GM23338 (cell line): Measurements from ENCODE around the gene STAB2. TPM values are rescaled to one million over a fixed set of nuclear protein-coding genes. Genes with fewer than 3 reads are reported as not detected.

Source experiments
- ATAC-seq: fragments of 200-7000 bp; cut with Tn5 transposase; 3 replicates; pipeline ENCODE4 v1.9.1; 2020
- DNase-seq: peaks from one replicate; pipeline ENCODE4 v3.0.0-alpha.2; 2015; ENCODE audit warnings: low spot score
- H2AFZ ChIP-seq: fragments of 200-600 bp; sonication (generic); 2 replicates; pipeline ENCODE4 v1.8.0; 2016; ENCODE audit warnings: antibody characterized with exemption, mild to moderate bottlenecking, moderate library complexity
- H3F3A ChIP-seq: fragments of 200-600 bp; sonication (generic); replicated peaks from 2 replicates; pipeline ENCODE4 v1.8.0; 2017; ENCODE audit warnings: antibody characterized with exemption, mixed run types, low read depth
- H3K27ac ChIP-seq: fragments of 200-600 bp; sonication (generic); 2 replicates; pipeline ENCODE4 v1.6.1; 2016; ENCODE audit warnings: low read depth
- H3K27me3 ChIP-seq: fragments of 200-600 bp; sonication (generic); 2 replicates; pipeline ENCODE4 v1.8.0; 2016; ENCODE audit warnings: mild to moderate bottlenecking, mixed run types, moderate library complexity; ENCODE audit not compliant: insufficient read depth
- H3K36me3 ChIP-seq: fragments of 200-600 bp; sonication (generic); 2 replicates; pipeline ENCODE4 v1.8.0; 2016; ENCODE audit warnings: mild to moderate bottlenecking; ENCODE audit not compliant: insufficient read depth
- H3K4me1 ChIP-seq: fragments of 200-600 bp; sonication (generic); 2 replicates; pipeline ENCODE4 v1.8.0; 2016; ENCODE audit warnings: mild to moderate bottlenecking, moderate library complexity; ENCODE audit not compliant: insufficient read depth
- H3K4me2 ChIP-seq: fragments of 200-600 bp; sonication (generic); 2 replicates; pipeline ENCODE4 v1.7.1; 2017; ENCODE audit warnings: mixed run types
- H3K4me3 ChIP-seq: fragments of 200-600 bp; sonication (generic); 2 replicates; pipeline ENCODE4 v1.6.1; 2016; ENCODE audit warnings: mixed run types
- H3K79me2 ChIP-seq: fragments of 200-600 bp; sonication (generic); replicated peaks from 2 replicates; pipeline ENCODE4 v1.8.0; 2017; ENCODE audit warnings: mild to moderate bottlenecking; ENCODE audit not compliant: insufficient read depth
- H3K9me2 ChIP-seq: fragments of 200-600 bp; sonication (generic); 2 replicates; pipeline ENCODE4 v1.8.0; 2017; ENCODE audit not compliant: insufficient read depth
- H4K20me1 ChIP-seq: fragments of 200-600 bp; sonication (generic); replicated peaks from 2 replicates; pipeline ENCODE4 v1.8.0; 2017; ENCODE audit warnings: mild to moderate bottlenecking; ENCODE audit not compliant: insufficient read depth
- H3K27ac Mint-ChIP-seq: 2 replicates; pipeline ENCODE4 v1.8.0; 2020; ENCODE audit warnings: inconsistent platforms, mild to moderate bottlenecking, moderate library complexity, mixed read lengths
- H3K27me3 Mint-ChIP-seq: 3 replicates; pipeline ENCODE4 v1.8.0; 2022; ENCODE audit warnings: low read depth, mild to moderate bottlenecking, moderate library complexity, mixed read lengths, inconsistent platforms; ENCODE audit not compliant: insufficient read depth, poor library complexity
- H3K36me3 Mint-ChIP-seq: 3 replicates; pipeline ENCODE4 v1.8.0; 2021; ENCODE audit warnings: low read depth, mild to moderate bottlenecking, inconsistent platforms, moderate library complexity, mixed read lengths
- H3K4me1 Mint-ChIP-seq: 3 replicates; pipeline ENCODE4 v1.8.0; 2020; ENCODE audit warnings: mild to moderate bottlenecking, inconsistent platforms, mixed read lengths
- H3K4me3 Mint-ChIP-seq: 3 replicates; pipeline ENCODE4 v1.8.0; 2021; ENCODE audit warnings: moderate library complexity, mild to moderate bottlenecking, inconsistent platforms, mixed read lengths
- H3K9me3 Mint-ChIP-seq: 3 replicates; pipeline ENCODE4 v1.8.0; 2020; ENCODE audit warnings: moderate library complexity, mild to moderate bottlenecking, inconsistent platforms, mixed read lengths
- ETS1 ChIP-seq: IDR thresholded peaks from 2 replicates; pipeline ENCODE4 v1.6.1; 2016; ENCODE audit warnings: antibody characterized with exemption
- EZH2 ChIP-seq: fragments of 200-600 bp; sonication (generic); IDR thresholded peaks from one replicate; pipeline ENCODE4 v1.8.0; 2017; ENCODE audit warnings: antibody characterized with exemption, mild to moderate bottlenecking, low read depth; ENCODE audit not compliant: unreplicated experiment
- EZH2phosphoT487 ChIP-seq: fragments of 200-600 bp; sonication (generic); IDR thresholded peaks from one replicate; pipeline ENCODE4 v1.8.1; 2018; ENCODE audit warnings: antibody characterized with exemption; ENCODE audit not compliant: unreplicated experiment
- NANOG ChIP-seq: IDR thresholded peaks from 2 replicates; pipeline ENCODE4 v1.6.1; 2016; ENCODE audit warnings: antibody characterized with exemption, borderline replicate concordance
- POLR2AphosphoS5 ChIP-seq: IDR thresholded peaks from 2 replicates; pipeline ENCODE4 v1.6.1; 2016; ENCODE audit warnings: antibody characterized with exemption, low read depth
- REST ChIP-seq: IDR thresholded peaks from one replicate; pipeline ENCODE4 v1.6.1; 2018; ENCODE audit warnings: antibody characterized with exemption; ENCODE audit not compliant: unreplicated experiment
- ZNF331 ChIP-seq: fragments of 250-450 bp; sonication (Bioruptor Pico); IDR thresholded peaks from 2 replicates; pipeline ENCODE4 v1.5.0; 2020; ENCODE audit warnings: low read depth, mild to moderate bottlenecking, moderate library complexity
- polyA plus RNA-seq: library from polyadenylated mRNA; unstranded; fragments of >200 nt; fragmentation: Nextera tagmentation; extraction: Ambion mirVana; gene quantifications from 2 replicates; pipeline ENCODE4 v1.2.1, GENCODE V29; 2016
- total RNA-seq: library from RNA; depleted of rRNA; stranded (reverse); fragments of >200 nt; shearing (Covaris generic); gene quantifications from 2 replicates; pipeline ENCODE4 v1.2.3, GENCODE V29; 2014

Gene STAB2
- total and polyA plus RNA-seq, 2 experiments from 2014 or later = 0.14 TPM; not detected in 1

GRCh38 chr12:103801709-103802585 lies 214.9 kb downstream of the STAB2 start:
- Histone ChIP-seq H4K20me1 (no peaks in the 10 kb centered on the region), H3K79me2 (no peaks in the 10 kb centered on the region), H2AFZ (no peak overlapping the region), H3K4me3 (no peak overlapping the region), H3K4me1 (0 out of 2 replicates have a peak, but pooled peaks cover 4% of the 10 kb centered on the region), H3K27me3 (no peaks in the 10 kb centered on the region), H3K4me2 (no peak overlapping the region), H3F3A (no peaks in the 10 kb centered on the region), H3K36me3 (no peaks in the 10 kb centered on the region), H3K9me2 (no peaks in the 10 kb centered on the region), H3K27ac (no peak overlapping the region)
- peaks cover 24% of the 10 kb centered on the region for H3K36me3 Mint-ChIP-seq
- H3K27me3 Mint-ChIP-seq = peaks cover 8% of the 10 kb centered on the region
- no peak overlapping the region for H3K4me3 Mint-ChIP-seq
- DNase-seq = no peak
- H3K4me1 Mint-ChIP-seq = peaks cover 28% of the 10 kb centered on the region
- no peaks in the 10 kb centered on the region for H3K9me3 Mint-ChIP-seq
- no peak overlapping the region for H3K27ac Mint-ChIP-seq
- no peak for ATAC-seq
- TF ChIP-seq ZNF331 (CRISPR knock-in tag) = no peak
- TF ChIP-seq EZH2phosphoT487 = no peak
- TF ChIP-seq ETS1 = no peak

- TF ChIP-seq EZH2 (no peak), NANOG (no peak), EZH2phosphoT487 (no peak), POLR2AphosphoS5 (no peak), REST (no peak)
- DNase-seq = no peak
- no peak overlapping the region for H3K27ac ChIP-seq
These were observed 215.5 kb downstream of the STAB2 start for GRCh38 chr12:103802586-103802886.

More at GRCh38 chr12:103802586-103802886, 215.5 kb downstream of the STAB2 start:
- no peaks in the 10 kb centered on the region for H3K79me2 ChIP-seq
- no peaks in the 10 kb centered on the region for H3K9me3 Mint-ChIP-seq
- no peak overlapping the region for H2AFZ ChIP-seq
- H3K4me3 Mint-ChIP-seq = no peak overlapping the region
- H4K20me1 ChIP-seq = 0 out of 2 replicates have a peak, but pooled peaks cover 5% of the 10 kb centered on the region
- no peaks in the 10 kb centered on the region for H3K9me2 ChIP-seq
- H3K4me1 Mint-ChIP-seq = peaks cover 25% of the 10 kb centered on the region
- no peak overlapping the region for H3K4me3 ChIP-seq
- 0 out of 2 replicates have a peak, but pooled peaks cover 4% of the 10 kb centered on the region for H3K4me1 ChIP-seq
- peaks cover 21% of the 10 kb centered on the region for H3K36me3 Mint-ChIP-seq
- H3F3A ChIP-seq = no peaks in the 10 kb centered on the region
- H3K27ac Mint-ChIP-seq = no peak overlapping the region
- no peak overlapping the region for H3K4me2 ChIP-seq
- H3K36me3 ChIP-seq = no peaks in the 10 kb centered on the region
- no peaks in the 10 kb centered on the region for H3K27me3 ChIP-seq
- peaks cover 8% of the 10 kb centered on the region for H3K27me3 Mint-ChIP-seq
- ATAC-seq = no peak
